HepG2 (cell line): Measurements from ENCODE around the gene NPPA. TPM values are rescaled to one million over a fixed set of nuclear protein-coding genes. Genes with fewer than 3 reads are reported as not detected.

Source experiments
- ATAC-seq: fragments of 200-7000 bp; cut with Tn5 transposase; 3 replicates; pipeline ENCODE4 v1.9.1; 2020; ENCODE audit warnings: mild to moderate bottlenecking, moderate library complexity
- BruUV-seq: library from RNA; stranded (reverse); fragments of 400-500 nt; replicated peaks from 2 replicates; lab custom pipeline; 2021; lab: Mats Ljungman, UMichigan
- CTCF ChIA-PET: fragments of 300-600 bp; formaldehyde crosslinking; extraction: SDS; loops from one replicate; lab custom pipeline; 2021; ENCODE audit warnings: low total read pairs, inconsistent platforms, low intra/inter-chr PET ratio; lab: Yijun Ruan, JAX
- POLR2A ChIA-PET: fragments of 350-600 bp; sonication (Branson Sonifier 250); formaldehyde crosslinking; loops from one replicate; lab custom pipeline; 2020; ENCODE audit warnings: antibody characterized with exemption, inconsistent platforms; lab: Yijun Ruan, JAX
- DNase-seq: peaks from one replicate; pipeline ENCODE4 v3.0.0-alpha.2; 2015; ENCODE audit warnings: low spot score
- FAIRE-seq: peaks from 3 replicates; lab custom pipeline; 2011; peaks lifted over from hg19 to GRCh38; lab: Jason Lieb, UNC
- H2AFZ ChIP-seq: one replicate; pipeline ENCODE4 v1.6.1; 2011; ENCODE audit warnings: low read length, inconsistent platforms
- H3K27ac ChIP-seq: fragments of 300-600 bp; 3 replicates; pipeline ENCODE4 v1.8.0; 2011; ENCODE audit warnings: mixed run types, mild to moderate bottlenecking, mixed read lengths, low read length, inconsistent platforms; ENCODE audit not compliant: insufficient read depth; ENCODE audit errors: extremely low read length
- H3K27me3 ChIP-seq, 2 experiments: fragments of 200-600 bp in 1 of 2; 2 replicates in 1 of 2; 3 replicates in 1 of 2; pipeline versions ENCODE4 v1.6.0 to v1.8.0; 2011; ENCODE audit warnings: low read length in 2 of 2, mild to moderate bottlenecking in 2 of 2, moderate library complexity in 2 of 2, inconsistent platforms in 1 of 2; ENCODE audit not compliant: insufficient read depth in 2 of 2, control insufficient read depth in 1 of 2
- H3K36me3 ChIP-seq, 2 experiments: fragments of 200-600 bp in 1 of 2; replicated peaks in 1 of 2; 2 replicates in 1 of 2; 3 replicates in 1 of 2; pipeline versions ENCODE4 v1.5.1 to v1.8.0; 2011; ENCODE audit warnings: low read length in 2 of 2, inconsistent platforms in 1 of 2; ENCODE audit not compliant: insufficient read depth in 2 of 2, control insufficient read depth in 1 of 2
- H3K4me1 ChIP-seq: 2 replicates; pipeline ENCODE4 v1.5.1; 2012; ENCODE audit warnings: low read length, inconsistent platforms; ENCODE audit not compliant: insufficient read depth
- H3K4me2 ChIP-seq: 2 replicates; pipeline ENCODE4 v1.6.0; 2011; ENCODE audit warnings: low read depth, low read length, inconsistent platforms
- H3K4me3 ChIP-seq, 3 experiments: fragments of 200-600 bp in 1 of 3; sonication (generic), shearing (Covaris generic) in 1 of 3; replicated peaks in 1 of 3; 2 replicates each; pipeline ENCODE4 v1.5.1; 2011 to 2016; ENCODE audit warnings: low read length in 3 of 3, inconsistent platforms in 2 of 3, low read depth in 2 of 3, mild to moderate bottlenecking in 2 of 3, control low read depth in 1 of 3, mixed read lengths in 1 of 3; ENCODE audit not compliant: insufficient read depth in 1 of 3
- H3K79me2 ChIP-seq: one replicate; pipeline ENCODE4 v1.6.1; 2011; ENCODE audit warnings: low read length, inconsistent platforms; ENCODE audit not compliant: insufficient read depth
- H3K9ac ChIP-seq: 2 replicates; pipeline ENCODE4 v1.6.0; 2011; ENCODE audit warnings: mild to moderate bottlenecking, low read depth, low read length, inconsistent platforms; ENCODE audit not compliant: insufficient read depth
- H3K9me3 ChIP-seq: 2 replicates; pipeline ENCODE4 v1.5.1; 2012; ENCODE audit warnings: mild to moderate bottlenecking, low read length
- H4K20me1 ChIP-seq: 2 replicates; pipeline ENCODE4 v1.6.0; 2011; ENCODE audit warnings: inconsistent platforms, mild to moderate bottlenecking, low read length, moderate library complexity; ENCODE audit not compliant: insufficient read depth
- AGO2 ChIP-seq: fragments of 200-400 bp; formaldehyde crosslinking; optimal IDR thresholded peaks from 2 replicates; pipeline ENCODE3; 2017; ENCODE audit warnings: mild to moderate bottlenecking, low read depth, low read length, moderate library complexity
- KDM4B ChIP-seq: sonication (generic); formaldehyde crosslinking; IDR thresholded peaks from 2 replicates; pipeline ENCODE4 v1.4.0; 2020; ENCODE audit warnings: missing genetic modification reagents
- NR2F1 ChIP-seq, 2 experiments: fragments of 450-650 bp in 1 of 2; formaldehyde crosslinking in 1 of 2; IDR thresholded peaks; 2 replicates each; pipeline versions ENCODE4 v1.5.0 to v1.6.1; 2016 to 2020; ENCODE audit warnings: mild to moderate bottlenecking in 1 of 2, missing compliant biosample characterization in 1 of 2, missing genetic modification reagents in 1 of 2, moderate library complexity in 1 of 2
- PITX1 ChIP-seq: sonication (generic); formaldehyde crosslinking; IDR thresholded peaks from 2 replicates; pipeline ENCODE4 v1.5.1; 2020; ENCODE audit warnings: mild to moderate bottlenecking, missing genetic modification reagents
- TBX3 ChIP-seq: fragments of 450-650 bp; IDR thresholded peaks from 2 replicates; pipeline ENCODE4 v1.6.1; 2017; ENCODE audit warnings: antibody characterized with exemption, mild to moderate bottlenecking, inconsistent platforms, borderline replicate concordance
- WGBS: methylation state at CpG from one replicate; pipeline ENCODE4 v1.1.6; 2017; ENCODE audit warnings: low lambda C conversion rate; 5-methylcytosine and 5-hydroxymethylcytosine counted together
- in situ Hi-C: cut with HindIII; loops from 2 replicates; pipeline ENCODE4 v1.10.0; 2017; ENCODE audit warnings: low pct_unique_long_range_greater_than_20kb; ENCODE audit not compliant: extremely low pct_ligation_motif_present
- intact Hi-C: fragments of 100-400 bp; cut with micrococcal nuclease; formaldehyde crosslinking; loops from one replicate; pipeline ENCODE4 v1.10.0; 2022; ENCODE audit not compliant: unreplicated experiment
- polyA plus RNA-seq, 8 experiments: library from polyadenylated mRNA; depleted of rRNA in 3 of 8; stranded (reverse) in 7 of 8; unstranded in 1 of 8; fragments of >200 nt; fragmentation: Illumina TruSeq in 4 of 8; extraction: Trizol in 4 of 8; gene quantifications; 2 replicates each; pipeline versions ENCODE4 v1.2.1 to v1.2.3, GENCODE V29; 2011 to 2016; ENCODE audit warnings: low read depth in 4 of 8, missing spikeins in 1 of 8, mixed read lengths in 1 of 8; ENCODE audit not compliant: insufficient read depth in 1 of 8
- total RNA-seq, 5 experiments: library from RNA; depleted of rRNA; stranded (reverse); fragments of >200 nt; fragmentation: Illumina TruSeq; extraction: Trizol; gene quantifications; 2 replicates each; pipeline ENCODE4 v1.2.3, GENCODE V29; 2016; ENCODE audit warnings: low read depth in 1 of 5
- TF ChIP-seq, protein P1 (sequence below): sonication (generic); formaldehyde crosslinking; IDR thresholded peaks from 2 replicates; pipeline ENCODE4 v1.5.0; 2020; ENCODE audit warnings: mild to moderate bottlenecking, missing genetic modification reagents, moderate library complexity

Gene NPPA
- total and polyA plus RNA-seq, 2 of the 13 experiments (the other 11 are each of a cell fraction or from before 2014, with no cell fraction given): not detected

DNA sequence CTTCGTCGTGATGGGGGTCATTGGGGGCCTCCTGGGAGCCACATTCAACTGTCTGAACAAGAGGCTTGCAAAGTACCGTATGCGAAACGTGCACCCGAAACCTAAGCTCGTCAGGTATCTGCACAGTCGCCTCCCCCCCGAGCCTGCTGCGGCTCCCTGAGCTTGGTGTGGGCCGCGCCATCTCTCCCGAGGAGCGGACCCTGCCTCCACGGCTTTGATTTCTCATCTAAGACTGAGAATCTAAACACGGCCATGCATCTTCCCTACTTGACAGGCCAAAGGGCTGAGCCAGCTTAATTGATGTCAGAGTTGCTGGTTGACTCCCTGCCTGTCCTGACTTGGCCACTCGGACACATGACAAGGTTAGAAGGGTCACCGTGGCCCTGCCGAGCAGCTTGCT is 19.1 kb downstream of the NPPA start:
- 97% methylated on average over 16 of the region's 19 CpGs for WGBS
- TF ChIP-seq TBX3: no peak
- peak; percentile 32 for TF ChIP-seq AGO2
- TF ChIP-seq PITX1 (CRISPR knock-in tag): no peak

DNA sequence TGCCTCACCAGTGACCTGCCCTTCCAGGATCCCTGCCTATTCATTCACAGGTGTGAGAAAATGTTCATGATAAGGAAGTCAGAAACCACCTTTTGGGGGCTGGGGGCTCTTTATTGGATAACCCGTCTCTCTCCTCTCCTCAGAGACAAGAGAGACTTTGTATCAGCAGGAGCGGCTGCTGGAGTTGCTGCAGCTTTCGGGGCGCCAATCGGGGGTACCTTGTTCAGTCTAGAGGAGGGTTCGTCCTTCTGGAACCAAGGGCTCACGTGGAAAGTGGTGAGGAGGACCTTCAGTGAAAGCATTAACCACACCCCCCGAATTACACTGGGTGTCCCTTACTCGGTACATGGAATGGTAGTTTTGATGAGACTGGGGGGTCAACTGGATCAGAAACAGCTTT is 20.6 kb downstream of the NPPA start:
- no peak for FAIRE-seq
- Histone ChIP-seq H4K20me1 (no peaks in the 10 kb centered on the region), H3K36me3 (peaks cover 41 to 89% of the 10 kb centered on the region in 2 experiments), H3K27ac (no peak overlapping the region), H3K79me2 (no peaks in the 10 kb centered on the region), H3K4me1 (no peaks in the 10 kb centered on the region), H3K4me2 (no peak overlapping the region)
- POLR2A ChIA-PET: no interaction called here
- no peak for ATAC-seq
- DNase-seq: no peak
- TF ChIP-seq NR2F1 (CRISPR knock-in tag; IDR thresholded peaks at IDR 0.05) (no peak), KDM4B (CRISPR knock-in tag) (no peak)
- TF ChIP-seq, protein P1, sequence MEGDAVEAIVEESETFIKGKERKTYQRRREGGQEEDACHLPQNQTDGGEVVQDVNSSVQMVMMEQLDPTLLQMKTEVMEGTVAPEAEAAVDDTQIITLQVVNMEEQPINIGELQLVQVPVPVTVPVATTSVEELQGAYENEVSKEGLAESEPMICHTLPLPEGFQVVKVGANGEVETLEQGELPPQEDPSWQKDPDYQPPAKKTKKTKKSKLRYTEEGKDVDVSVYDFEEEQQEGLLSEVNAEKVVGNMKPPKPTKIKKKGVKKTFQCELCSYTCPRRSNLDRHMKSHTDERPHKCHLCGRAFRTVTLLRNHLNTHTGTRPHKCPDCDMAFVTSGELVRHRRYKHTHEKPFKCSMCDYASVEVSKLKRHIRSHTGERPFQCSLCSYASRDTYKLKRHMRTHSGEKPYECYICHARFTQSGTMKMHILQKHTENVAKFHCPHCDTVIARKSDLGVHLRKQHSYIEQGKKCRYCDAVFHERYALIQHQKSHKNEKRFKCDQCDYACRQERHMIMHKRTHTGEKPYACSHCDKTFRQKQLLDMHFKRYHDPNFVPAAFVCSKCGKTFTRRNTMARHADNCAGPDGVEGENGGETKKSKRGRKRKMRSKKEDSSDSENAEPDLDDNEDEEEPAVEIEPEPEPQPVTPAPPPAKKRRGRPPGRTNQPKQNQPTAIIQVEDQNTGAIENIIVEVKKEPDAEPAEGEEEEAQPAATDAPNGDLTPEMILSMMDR (CRISPR knock-in tag): no peak
- TF ChIP-seq, all 625 proteins: peak for 0
- CTCF ChIA-PET: no interaction called here
- Histone ChIP-seq H3K27me3 (no peaks in the 10 kb centered on the region), H3K4me3 (no peak overlapping the region), H3K9ac (no peak overlapping the region), H3K9me3 (no peaks in the 10 kb centered on the region), H2AFZ (no peak overlapping the region)
- intact Hi-C loops (no loop called here), in situ Hi-C loops (no loop called here)
- WGBS: 96% methylated on average over 8 of the region's 9 CpGs
- no TSS peak for BruUV-seq

More for the DNA sequence above, 19.1 kb downstream of the NPPA start:
- no peaks in the 10 kb centered on the region for H3K79me2 ChIP-seq
- intact Hi-C loops: no loop called here
- in situ Hi-C loops: no loop called here
- FAIRE-seq: no peak
- DNase-seq: no peak
- BruUV-seq: no TSS peak
- H3K27me3 ChIP-seq: no peaks in the 10 kb centered on the region
- H3K4me3 ChIP-seq: no peak overlapping the region
- H3K4me1 ChIP-seq: no peaks in the 10 kb centered on the region
- ChIA-PET CTCF (no interaction called here), POLR2A (no interaction called here)
- H3K9ac ChIP-seq: no peak overlapping the region
- H3K27ac ChIP-seq: no peak overlapping the region
- ATAC-seq: no peak
- no peak overlapping the region for H3K4me2 ChIP-seq
- H3K9me3 ChIP-seq: no peaks in the 10 kb centered on the region
- H3K36me3 ChIP-seq: peaks cover 43 to 89% of the 10 kb centered on the region in 2 experiments
- no peaks in the 10 kb centered on the region for H4K20me1 ChIP-seq
- no peak overlapping the region for H2AFZ ChIP-seq
